K562 (cell line): ENCODE data around the gene CHST7. TPM values are rescaled to one million over a fixed set of nuclear protein-coding genes. Genes with fewer than 3 reads are reported as not detected.

ENCODE experiments used
- ATAC-seq: fragments of 200-7000 bp; cut with Tn5 transposase; 3 replicates; pipeline ENCODE4 v1.9.1; 2020; ENCODE audit warnings: moderate library complexity
- BruUV-seq: library from RNA; stranded (reverse); fragments of 400-500 nt; replicated peaks from 2 replicates; lab custom pipeline; 2021; lab: Mats Ljungman, UMichigan
- CTCF ChIA-PET: fragments of 300-600 bp; formaldehyde crosslinking; extraction: SDS; loops from one replicate; lab custom pipeline; 2021; ENCODE audit warnings: low intra/inter-chr PET ratio; lab: Yijun Ruan, JAX
- POLR2A ChIA-PET: fragments of 300-600, 350-650 bp; sonication (Branson Sonifier 250); formaldehyde crosslinking; extraction: SDS; loops from one replicate; lab custom pipeline; 2021; ENCODE audit warnings: antibody characterized with exemption, inconsistent platforms; lab: Yijun Ruan, JAX
- DNase-seq, 4 experiments: peaks; one replicate each; pipeline versions ENCODE4 v3.0.0 to v3.0.0-alpha.2; 2011 to 2018; ENCODE audit warnings: low spot score in 3 of 4, mixed read lengths in 3 of 4; ENCODE audit errors: extremely low read depth in 1 of 4
- FAIRE-seq: peaks from 2 replicates; lab custom pipeline; 2011; peaks lifted over from hg19 to GRCh38; lab: Jason Lieb, UNC
- H2AFZ ChIP-seq: 2 replicates; pipeline ENCODE4 v1.6.0; 2011; ENCODE audit warnings: low read depth, low read length, control low read depth, inconsistent platforms
- H3K27ac ChIP-seq: fragments of 200-600 bp; 3 replicates; pipeline ENCODE4 v1.8.0; 2011; ENCODE audit warnings: low read depth, mild to moderate bottlenecking, control low read depth, inconsistent platforms, low read length, moderate library complexity, mixed read lengths; ENCODE audit errors: extremely low read depth
- H3K27me3 ChIP-seq, 2 experiments: fragments of 300-600 bp in 1 of 2; 2 replicates in 1 of 2; 3 replicates in 1 of 2; pipeline versions ENCODE4 v1.6.0 to v1.8.0; 2011; ENCODE audit warnings: inconsistent platforms in 2 of 2, low read length in 2 of 2, mild to moderate bottlenecking in 1 of 2, mixed read lengths in 1 of 2, moderate library complexity in 1 of 2; ENCODE audit not compliant: control insufficient read depth in 2 of 2, insufficient read depth in 2 of 2
- H3K36me3 ChIP-seq: fragments of 300-600 bp; 3 replicates; pipeline ENCODE4 v1.8.0; 2011; ENCODE audit warnings: mild to moderate bottlenecking, low read length, inconsistent platforms; ENCODE audit not compliant: control insufficient read depth, insufficient read depth
- H3K4me1 ChIP-seq, 2 experiments: fragments of 200-600 bp in 1 of 2; replicated peaks in 1 of 2; 2 replicates in 1 of 2; 3 replicates in 1 of 2; pipeline versions ENCODE4 v1.5.1 to v1.8.0; 2011; ENCODE audit warnings: inconsistent platforms in 2 of 2, low read length in 2 of 2, mild to moderate bottlenecking in 1 of 2, mixed read lengths in 1 of 2, moderate library complexity in 1 of 2; ENCODE audit not compliant: control insufficient read depth in 2 of 2, insufficient read depth in 2 of 2
- H3K4me2 ChIP-seq: 2 replicates; pipeline ENCODE4 v1.6.1; 2011; ENCODE audit warnings: low read length, control low read depth, inconsistent platforms, mixed read lengths; ENCODE audit not compliant: insufficient read depth
- H3K4me3 ChIP-seq: fragments of 200-600 bp; sonication (generic), shearing (Covaris generic); 2 replicates; pipeline ENCODE4 v1.5.1; 2016; ENCODE audit warnings: control low read depth, inconsistent platforms
- H3K79me2 ChIP-seq: fragments of 200-600 bp; 3 replicates; pipeline ENCODE4 v1.8.0; 2011; ENCODE audit warnings: low read length, inconsistent platforms; ENCODE audit not compliant: control insufficient read depth, insufficient read depth
- H3K9ac ChIP-seq, 2 experiments: 2 replicates each; pipeline versions ENCODE4 v1.6.0 to v1.6.1; 2011; ENCODE audit warnings: low read depth in 2 of 2, low read length in 2 of 2, control low read depth in 1 of 2, inconsistent platforms in 1 of 2, mild to moderate bottlenecking in 1 of 2, mixed read lengths in 1 of 2; ENCODE audit not compliant: insufficient read depth in 1 of 2
- H3K9me1 ChIP-seq: one replicate; pipeline ENCODE4 v1.6.0; 2011; ENCODE audit warnings: inconsistent platforms, mild to moderate bottlenecking, low read length, moderate library complexity; ENCODE audit not compliant: control insufficient read depth, insufficient read depth
- H3K9me3 ChIP-seq: replicated peaks from 2 replicates; pipeline ENCODE4 v1.5.1; 2011; ENCODE audit warnings: low read depth, low read length, inconsistent platforms; ENCODE audit not compliant: control insufficient read depth, insufficient read depth
- H4K20me1 ChIP-seq: replicated peaks from 2 replicates; pipeline ENCODE4 v1.6.1; 2011; ENCODE audit warnings: low read length, inconsistent platforms, mixed read lengths; ENCODE audit not compliant: control insufficient read depth, insufficient read depth
- ADNP ChIP-seq: fragments of 200-800 bp; sonication (Bioruptor generic); IDR thresholded peaks from 2 replicates; pipeline ENCODE4 v1.6.1; 2016; ENCODE audit warnings: missing genetic modification characterization, missing compliant biosample characterization
- HDAC3 ChIP-seq: fragments of 450-650 bp; IDR thresholded peaks from 2 replicates; pipeline ENCODE4 v1.6.1; 2018; ENCODE audit warnings: borderline replicate concordance, mild to moderate bottlenecking, moderate library complexity; ENCODE audit not compliant: partially characterized antibody
- HIVEP1 ChIP-seq: fragments of 250-450 bp; sonication (Bioruptor Pico); IDR thresholded peaks from 2 replicates; pipeline ENCODE4 v1.4.0; 2020; ENCODE audit warnings: mild to moderate bottlenecking
- HOMEZ ChIP-seq: fragments of 250-450 bp; sonication (Bioruptor Pico); IDR thresholded peaks from 2 replicates; pipeline ENCODE4 v1.4.0; 2020; ENCODE audit warnings: mild to moderate bottlenecking, moderate library complexity
- MTA2 ChIP-seq: fragments of 450-650 bp; IDR thresholded peaks from 2 replicates; pipeline ENCODE4 v1.6.1; 2016; ENCODE audit warnings: low read depth
- MYNN ChIP-seq, 2 experiments: sonication (generic); formaldehyde crosslinking in 1 of 2; IDR thresholded peaks; 2 replicates each; pipeline versions ENCODE4 v1.5.0 to v1.6.1; 2016 to 2020; ENCODE audit warnings: antibody characterized with exemption in 1 of 2, missing genetic modification reagents in 1 of 2
- PRMT5 ChIP-seq: sonication (generic); formaldehyde crosslinking; IDR thresholded peaks from 2 replicates; pipeline ENCODE4 v1.5.0; 2020; ENCODE audit warnings: missing genetic modification reagents
- PTTG1 ChIP-seq: fragments of 450-650 bp; IDR thresholded peaks from 2 replicates; pipeline ENCODE4 v1.6.1; 2016; ENCODE audit warnings: low read depth, mild to moderate bottlenecking, missing genetic modification characterization, missing compliant biosample characterization
- PYGO2 ChIP-seq: fragments of 450-650 bp; IDR thresholded peaks from 2 replicates; pipeline ENCODE4 v1.6.1; 2016; ENCODE audit warnings: mild to moderate bottlenecking, missing genetic modification characterization, moderate library complexity, missing compliant biosample characterization
- ZBTB34 ChIP-seq: fragments of 250-450 bp; sonication (Bioruptor Pico); IDR thresholded peaks from 2 replicates; pipeline ENCODE4 v1.8.0; 2021; ENCODE audit warnings: mild to moderate bottlenecking, moderate library complexity
- ZC3H4 ChIP-seq: sonication (generic); formaldehyde crosslinking; IDR thresholded peaks from 2 replicates; pipeline ENCODE4 v1.9.0; 2021; ENCODE audit warnings: missing genetic modification reagents, borderline replicate concordance
- ZNF197 ChIP-seq: fragments of 200-800 bp; sonication (Bioruptor generic); IDR thresholded peaks from 2 replicates; pipeline ENCODE4 v1.6.1; 2016; ENCODE audit warnings: low read depth, missing genetic modification characterization, missing compliant biosample characterization
- WGBS: fragments of 100-300 bp; shearing (Covaris generic); methylation state at CpG from one replicate; pipeline ENCODE4 v1.1.6; 2016; ENCODE audit warnings: low coverage, mixed read lengths; ENCODE audit not compliant: insufficient coverage; ENCODE audit errors: missing lambda C conversion rate; 5-methylcytosine and 5-hydroxymethylcytosine counted together
- in situ Hi-C: fragments of 300-500 bp; cut with MboI; formaldehyde crosslinking; loops from 4 replicates; pipeline ENCODE4 v1.15.0; 2018; ENCODE audit warnings: inconsistent platforms, mixed read lengths
- intact Hi-C: fragments of 100-400 bp; cut with micrococcal nuclease; formaldehyde crosslinking; loops from 2 replicates; pipeline ENCODE4 v1.14.2; 2022
- polyA plus RNA-seq, 8 experiments: library from polyadenylated mRNA; depleted of rRNA in 4 of 8; stranded (reverse) in 5 of 8; unstranded in 3 of 8; fragments of >200 nt; fragmentation: Nextera tagmentation in 2 of 8; fragmentation: Illumina TruSeq in 1 of 8; extraction: Ambion mirVana in 2 of 8; extraction: Trizol in 1 of 8; gene quantifications; 2 replicates each; pipeline versions ENCODE4 v1.2.1 to v1.2.3, GENCODE V29; 2011 to 2014; ENCODE audit warnings: inconsistent platforms in 1 of 8, missing spikeins in 1 of 8
- total RNA-seq, 7 experiments: library from RNA; depleted of rRNA in 6 of 7; stranded (reverse); fragments of >200 nt in 6 of 7; fragmentation: Illumina TruSeq in 2 of 7; extraction: Trizol in 2 of 7; gene quantifications; 2 replicates each; pipeline versions ENCODE4 v1.2.1 to v1.2.3, GENCODE V29; 2011 to 2021; ENCODE audit warnings: low replicate concordance in 1 of 7

Gene CHST7
- total and polyA plus RNA-seq, 9 of the 15 experiments (the other 6 are each of a cell fraction or from before 2014, with no cell fraction given), result 0.04 to 0.41 (median 0.09) TPM; not detected in 2

- TF ChIP-seq MYNN (IDR thresholded peaks at IDR 0.05) (no peak), MYNN (CRISPR knock-in tag; IDR thresholded peaks at IDR 0.05) (no peak), PYGO2 (no peak), ZNF197 (no peak), PTTG1 (tag) (no peak)
Measured at GRCh38 chrX:46582966-46583365, 9.4 kb downstream of the CHST7 start (continued).

GRCh38 chrX:46584736-46585135, 11.2 kb downstream of the CHST7 start:
- no peaks in the 10 kb centered on the region for H3K36me3 ChIP-seq
- in situ Hi-C loops, result no loop called here
- DNase-seq, result no peak
- no peak overlapping the region for H3K9ac ChIP-seq
- H3K27me3 ChIP-seq, result no peaks in the 10 kb centered on the region
- no peaks in the 10 kb centered on the region for H4K20me1 ChIP-seq
- BruUV-seq, result no TSS peak
- H3K27ac ChIP-seq, result no peak overlapping the region
- H3K79me2 ChIP-seq, result no peaks in the 10 kb centered on the region
- 8% methylated on average over 2 of the region's 2 CpGs for WGBS
- FAIRE-seq, result no peak
- ChIA-PET CTCF (no interaction called here), POLR2A (no interaction called here)
- H2AFZ ChIP-seq, result no peak overlapping the region
- TF ChIP-seq ADNP (tag) (no peak), HOMEZ (CRISPR knock-in tag) (no peak), HDAC3 (no peak), HIVEP1 (CRISPR knock-in tag) (no peak), ZBTB34 (CRISPR knock-in tag) (no peak), PRMT5 (no peak), MTA2 (no peak), ZC3H4 (CRISPR knock-in tag) (no peak)
- no peaks in the 10 kb centered on the region; a peak in 1 of 5 replicates for H3K4me1 ChIP-seq
- no peak overlapping the region for H3K4me2 ChIP-seq
- no peak overlapping the region for H3K4me3 ChIP-seq
- no peaks in the 10 kb centered on the region for H3K9me3 ChIP-seq
- H3K9me1 ChIP-seq, result no peaks in the 10 kb centered on the region
- intact Hi-C loops, result no loop called here
- ATAC-seq, result no peak
